Breast epithelium (tissue), 4 donors: Measurements from ENCODE around the gene TIGD1. TPM values are rescaled to one million over a fixed set of nuclear protein-coding genes. Genes with fewer than 3 reads are reported as not detected.
"Not testable (repeated sequence)": the region's sequence is repeated elsewhere in the genome, so short reads cannot be mapped to it uniquely, and the experiment has no call there.

Experiments used
- DNase-seq, 2 donors: peaks; one replicate each; pipeline ENCODE4 v3.0.0-alpha.2; 2019; ENCODE audit warnings: low spot score in 2 of 2
- H3K27ac ChIP-seq, 2 donors: fragments of 200-600 bp; sonication (generic) in 1 of 2; one replicate each; pipeline ENCODE4 v1.5.1; 2016 to 2019; ENCODE audit warnings: mild to moderate bottlenecking in 1 of 2
- H3K27me3 ChIP-seq, 2 donors: fragments of 200-600 bp; sonication (generic) in 1 of 2; one replicate each; pipeline versions ENCODE4 v1.5.1 to v1.6.0; 2017 to 2019; ENCODE audit warnings: control low read depth in 1 of 2, mild to moderate bottlenecking in 1 of 2
- H3K36me3 ChIP-seq: fragments of 200-600 bp; one replicate; pipeline ENCODE4 v1.5.1; 2019
- H3K4me1 ChIP-seq, 2 donors: fragments of 200-600 bp; sonication (generic); one replicate each; pipeline ENCODE4 v1.5.1; 2016 to 2019; ENCODE audit warnings: control low read depth in 1 of 2
- H3K4me3 ChIP-seq, 3 donors: fragments of 200-600 bp; sonication (generic); 1 replicate in 2 of 3; 2 replicates in 1 of 3; pipeline ENCODE4 v1.5.1; 2016 to 2019; ENCODE audit warnings: mild to moderate bottlenecking in 3 of 3, moderate library complexity in 2 of 3
- H3K9me3 ChIP-seq, 2 donors: fragments of 200-600 bp; sonication (generic) in 1 of 2; one replicate each; pipeline ENCODE4 v1.5.1; 2016 to 2019; ENCODE audit warnings: control low read depth in 1 of 2
- POLR2A ChIP-seq: fragments of 450-650 bp; IDR thresholded peaks from one replicate; pipeline ENCODE4 v1.6.1; 2016; ENCODE audit warnings: antibody characterized with exemption, mild to moderate bottlenecking, moderate library complexity
- POLR2AphosphoS5 ChIP-seq, 3 donors: sonication (generic); formaldehyde crosslinking; IDR thresholded peaks; one replicate each; pipeline ENCODE4 v1.6.1; 2017; ENCODE audit warnings: antibody characterized with exemption in 3 of 3
- intact Hi-C: fragments of 100-400 bp; cut with DNase I; formaldehyde crosslinking; loops from one replicate; pipeline ENCODE4 v1.15.1; 2023; ENCODE audit warnings: low total_unique reads
- total RNA-seq, 3 donors: library from RNA; depleted of rRNA; stranded (reverse); fragments of >200 nt; gene quantifications; one replicate each; pipeline ENCODE4 v1.1.0, GENCODE V29; 2016
- TF ChIP-seq, protein P1 (sequence below), 3 donors: fragments of 450-650 bp; IDR thresholded peaks; one replicate each; pipeline ENCODE4 v1.5.1; 2016 to 2017; ENCODE audit warnings: antibody characterized with exemption in 3 of 3, mild to moderate bottlenecking in 3 of 3, moderate library complexity in 3 of 3

Gene TIGD1
- total RNA-seq, 3 donors from 2014 or later, result 2.9 to 5.6 (median 5.0) TPM

- H3K36me3 ChIP-seq, result no peaks in the 10 kb centered on the region
- TF ChIP-seq, protein P1, sequence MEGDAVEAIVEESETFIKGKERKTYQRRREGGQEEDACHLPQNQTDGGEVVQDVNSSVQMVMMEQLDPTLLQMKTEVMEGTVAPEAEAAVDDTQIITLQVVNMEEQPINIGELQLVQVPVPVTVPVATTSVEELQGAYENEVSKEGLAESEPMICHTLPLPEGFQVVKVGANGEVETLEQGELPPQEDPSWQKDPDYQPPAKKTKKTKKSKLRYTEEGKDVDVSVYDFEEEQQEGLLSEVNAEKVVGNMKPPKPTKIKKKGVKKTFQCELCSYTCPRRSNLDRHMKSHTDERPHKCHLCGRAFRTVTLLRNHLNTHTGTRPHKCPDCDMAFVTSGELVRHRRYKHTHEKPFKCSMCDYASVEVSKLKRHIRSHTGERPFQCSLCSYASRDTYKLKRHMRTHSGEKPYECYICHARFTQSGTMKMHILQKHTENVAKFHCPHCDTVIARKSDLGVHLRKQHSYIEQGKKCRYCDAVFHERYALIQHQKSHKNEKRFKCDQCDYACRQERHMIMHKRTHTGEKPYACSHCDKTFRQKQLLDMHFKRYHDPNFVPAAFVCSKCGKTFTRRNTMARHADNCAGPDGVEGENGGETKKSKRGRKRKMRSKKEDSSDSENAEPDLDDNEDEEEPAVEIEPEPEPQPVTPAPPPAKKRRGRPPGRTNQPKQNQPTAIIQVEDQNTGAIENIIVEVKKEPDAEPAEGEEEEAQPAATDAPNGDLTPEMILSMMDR (IDR thresholded peaks at IDR 0.05), result no peak
- no peak for TF ChIP-seq POLR2AphosphoS5 (IDR thresholded peaks at IDR 0.05)
- no peak for TF ChIP-seq POLR2A
- H3K27me3 ChIP-seq, result peaks cover 0 to 18% of the 10 kb centered on the region in 2 donors
- no peak overlapping the region for H3K27ac ChIP-seq
- no peak for DNase-seq
- H3K9me3 ChIP-seq, result peaks cover 0 to 6% of the 10 kb centered on the region in 2 donors
- H3K4me1 ChIP-seq, result no peaks in the 10 kb centered on the region
- no peak overlapping the region for H3K4me3 ChIP-seq
- intact Hi-C loops, result no loop called here
Observed at GRCh38 chr2:232535761-232536530, 14.4 kb downstream of the TIGD1 start.

GRCh38 chr2:232534940-232535651 is 15.3 kb downstream of the TIGD1 start:
- H3K9me3 ChIP-seq, result peaks cover 0 to 6% of the 10 kb centered on the region in 2 donors
- intact Hi-C loops, result no loop called here
- no peaks in the 10 kb centered on the region for H3K4me1 ChIP-seq
- TF ChIP-seq, protein P1 (IDR thresholded peaks at IDR 0.05), result no peak
- TF ChIP-seq POLR2AphosphoS5 (IDR thresholded peaks at IDR 0.05) (no peak), POLR2A (no peak)
- DNase-seq, result no peak
- peaks cover 0 to 11% of the 10 kb centered on the region in 2 donors for H3K27me3 ChIP-seq
- no peaks in the 10 kb centered on the region for H3K36me3 ChIP-seq
- H3K4me3 ChIP-seq, result no peak overlapping the region
- no peak overlapping the region for H3K27ac ChIP-seq

- no peak overlapping the region for H3K4me3 ChIP-seq
- intact Hi-C loops, result no loop called here
- H3K4me1 ChIP-seq, result no peaks in the 10 kb centered on the region
- TF ChIP-seq, protein P1 (IDR thresholded peaks at IDR 0.05), result no peak
- no peak for TF ChIP-seq POLR2A
- TF ChIP-seq POLR2AphosphoS5 (IDR thresholded peaks at IDR 0.05), result no peak
- DNase-seq, result no peak
- peaks cover 0 to 8% of the 10 kb centered on the region in 2 donors for H3K27me3 ChIP-seq
- peaks cover 0 to 6% of the 10 kb centered on the region in 2 donors for H3K9me3 ChIP-seq
- no peaks in the 10 kb centered on the region for H3K36me3 ChIP-seq
- no peak overlapping the region for H3K27ac ChIP-seq
Observed at GRCh38 chr2:232533944-232534710, 16.2 kb downstream of the TIGD1 start.

DNA sequence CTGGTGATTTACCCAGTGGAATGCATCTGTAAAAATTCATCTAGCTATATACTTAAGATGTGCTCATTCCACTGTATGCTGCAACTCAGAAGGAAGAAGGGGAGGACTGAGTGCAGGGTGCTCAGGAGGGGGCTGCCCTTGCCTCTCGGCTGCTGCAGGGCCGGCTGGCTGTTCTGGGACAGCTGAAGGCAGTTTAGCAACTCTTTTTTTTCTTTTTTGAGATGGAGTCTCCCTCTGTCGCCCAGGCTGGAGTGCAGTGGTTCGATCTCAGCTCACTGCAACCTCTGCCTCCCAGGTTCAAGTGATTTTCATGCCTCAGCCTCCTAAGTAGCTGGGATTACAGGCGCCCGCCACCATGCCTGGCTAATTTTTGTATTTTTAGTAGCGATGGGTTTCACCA is 17.5 kb downstream of the TIGD1 start:
- H3K36me3 ChIP-seq, H3K4me1 ChIP-seq, H3K4me3 ChIP-seq, DNase-seq, H3K9me3 ChIP-seq, H3K27ac ChIP-seq, intact Hi-C loops, H3K27me3 ChIP-seq: not testable (repeated sequence)

DNA sequence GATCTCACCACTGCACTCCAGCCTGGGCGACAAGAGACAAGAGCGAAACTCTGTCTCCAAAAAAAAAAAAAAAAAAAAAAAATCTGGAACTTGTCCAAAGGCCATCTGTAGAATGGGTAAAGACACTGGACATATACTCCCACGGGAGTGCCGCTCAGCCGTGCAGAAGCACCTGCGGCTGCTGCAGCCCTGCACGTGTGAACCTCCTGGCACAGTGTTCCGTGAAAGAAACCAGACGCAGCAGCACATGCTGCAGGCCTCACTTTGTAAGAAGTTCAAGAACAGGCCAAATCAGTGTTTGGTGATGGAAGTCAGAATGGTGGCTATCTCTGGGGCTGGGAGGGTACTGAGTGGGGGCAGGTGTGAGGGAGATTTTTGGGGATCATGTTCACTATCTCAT is 17.9 kb downstream of the TIGD1 start:
- Histone ChIP-seq H3K27ac (no peak overlapping the region), H3K36me3 (no peaks in the 10 kb centered on the region), H3K4me3 (no peak overlapping the region), H3K4me1 (no peaks in the 10 kb centered on the region), H3K9me3 (peaks cover 0 to 6% of the 10 kb centered on the region in 2 donors), H3K27me3 (peaks cover 0 to 8% of the 10 kb centered on the region in 2 donors)
- intact Hi-C loops, result no loop called here
- TF ChIP-seq POLR2A (no peak), POLR2AphosphoS5 (IDR thresholded peaks at IDR 0.05) (no peak)
- TF ChIP-seq, protein P1 (IDR thresholded peaks at IDR 0.05), result no peak
- no peak for DNase-seq
